Daoy (cell line): Measurements from ENCODE around the gene ARHGAP11A. TPM values are rescaled to one million over a fixed set of nuclear protein-coding genes. Genes with fewer than 3 reads are reported as not detected.

Experiments
- DNase-seq: peaks from one replicate; pipeline ENCODE4 v3.0.0-alpha.2; 2015; ENCODE audit warnings: low read depth
- total RNA-seq: library from RNA; depleted of rRNA; stranded (reverse); fragments of >200 nt; shearing (Covaris generic); gene quantifications from 2 replicates; pipeline ENCODE4 v1.2.3, GENCODE V29; 2014

ARHGAP11A gene
- total RNA-seq, 1 experiment from 2014 or later: 56.7 TPM

DNA sequence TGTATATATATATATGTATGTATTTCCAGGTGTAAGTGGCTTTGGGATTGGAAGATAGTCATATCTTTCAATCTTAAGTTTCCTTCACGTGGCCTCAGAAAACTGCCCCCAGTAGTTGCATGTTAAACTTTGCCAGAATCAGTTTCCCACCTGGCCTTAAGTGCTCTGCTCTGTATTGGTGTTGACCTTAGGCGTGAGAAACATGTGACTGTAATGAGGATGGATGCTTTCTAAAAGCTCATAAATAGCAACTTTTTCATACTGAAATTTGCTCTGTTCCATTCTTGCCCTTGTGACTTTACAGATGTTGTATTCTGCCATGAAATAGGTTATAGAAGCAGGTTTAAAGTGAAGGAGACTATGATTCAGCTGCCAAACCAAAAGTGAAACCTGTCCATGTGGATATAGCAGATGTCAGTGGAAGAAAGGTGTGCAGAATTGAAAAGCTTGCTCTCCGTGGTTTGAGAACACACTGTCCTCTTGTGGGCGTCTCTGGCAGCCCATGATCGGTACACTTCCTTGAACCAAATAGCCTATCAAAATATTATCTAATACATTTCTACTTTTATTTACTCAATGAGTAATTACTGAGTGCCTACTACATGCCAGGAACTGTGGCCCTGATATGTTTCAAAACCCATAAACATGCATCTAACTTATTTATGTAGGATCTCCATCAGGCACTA lies 42.0 kb downstream of the ARHGAP11A start:
- DNase-seq: no peak

DNA sequence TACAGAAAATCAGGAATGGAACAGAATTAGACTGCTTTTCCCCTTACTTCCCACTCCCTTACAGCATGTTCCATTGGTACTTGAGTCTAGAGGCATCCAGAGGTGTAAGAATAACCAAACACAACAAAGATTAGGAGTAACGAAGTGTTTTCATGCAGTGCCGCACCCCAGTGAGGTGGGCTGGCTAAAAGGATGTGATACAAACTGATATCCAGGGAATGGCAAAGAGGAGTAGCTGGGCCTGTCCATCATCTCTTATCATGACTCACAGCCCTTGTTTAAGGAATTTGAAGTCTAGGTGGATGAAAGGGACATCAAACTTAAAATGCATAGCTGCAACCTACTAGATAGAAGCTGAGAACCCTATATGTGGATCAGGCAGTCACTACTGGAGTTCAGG lies 42.6 kb downstream of the ARHGAP11A start:
- DNase-seq: no peak

DNA sequence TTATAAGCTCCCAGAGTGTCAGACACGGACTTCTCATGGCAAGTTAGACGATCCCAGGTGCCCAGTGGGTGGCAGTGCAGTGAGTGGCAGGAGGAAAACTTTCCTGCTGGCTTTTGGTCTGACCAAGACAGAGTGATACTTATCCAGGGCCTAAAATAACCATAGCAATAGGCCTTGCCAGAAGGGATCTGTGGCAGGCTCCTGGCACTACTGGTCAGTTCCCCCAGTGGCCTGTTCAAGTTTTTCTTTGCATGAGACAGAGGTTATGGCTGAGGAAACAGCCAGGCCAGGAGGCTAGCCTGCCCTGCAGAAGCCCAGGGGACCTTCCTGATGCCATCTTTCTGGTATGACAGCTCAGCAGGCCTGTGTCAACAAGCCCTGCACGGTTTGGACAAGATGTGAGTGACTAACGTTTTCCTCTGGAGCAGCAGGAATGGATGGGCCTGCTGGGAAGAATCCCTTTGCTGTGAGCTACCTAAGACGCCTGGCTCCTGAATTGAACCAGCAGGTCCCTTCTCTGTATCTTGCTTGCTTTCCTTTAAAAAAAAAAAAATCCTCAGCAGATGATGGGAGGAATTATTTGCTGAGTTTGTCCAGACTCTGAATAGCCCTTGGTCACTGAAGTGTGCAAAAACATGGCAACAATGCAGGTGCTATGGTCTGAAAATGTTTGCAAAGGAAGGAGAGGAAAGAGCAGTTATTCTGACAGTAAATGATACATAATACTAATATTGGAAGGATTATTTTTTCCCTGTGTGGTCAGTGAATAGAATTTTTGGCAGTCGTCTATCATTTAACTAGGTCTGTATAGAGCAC lies 44.2 kb downstream of the ARHGAP11A start:
- peak; percentile 76 for DNase-seq

DNA sequence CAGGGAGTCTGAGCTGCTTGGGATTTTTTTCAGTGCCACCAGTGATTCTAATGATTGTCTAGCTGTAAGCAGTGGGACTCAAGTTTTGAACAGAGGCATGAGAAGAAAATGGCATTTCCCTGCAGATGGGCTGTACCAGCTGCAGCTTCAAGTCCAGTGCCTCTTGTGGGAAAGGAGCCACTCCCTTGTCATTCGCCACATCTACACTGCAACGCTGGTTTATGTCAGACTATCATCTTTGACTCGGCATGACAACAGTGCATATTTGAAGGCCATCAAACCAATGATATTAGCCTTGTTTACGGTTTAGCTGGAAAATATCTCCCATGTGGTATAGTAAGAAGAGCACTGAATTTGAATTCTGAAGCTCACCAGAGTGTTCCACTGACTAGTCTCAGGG lies 48.4 kb downstream of the ARHGAP11A start:
- DNase-seq: no peak

DNA sequence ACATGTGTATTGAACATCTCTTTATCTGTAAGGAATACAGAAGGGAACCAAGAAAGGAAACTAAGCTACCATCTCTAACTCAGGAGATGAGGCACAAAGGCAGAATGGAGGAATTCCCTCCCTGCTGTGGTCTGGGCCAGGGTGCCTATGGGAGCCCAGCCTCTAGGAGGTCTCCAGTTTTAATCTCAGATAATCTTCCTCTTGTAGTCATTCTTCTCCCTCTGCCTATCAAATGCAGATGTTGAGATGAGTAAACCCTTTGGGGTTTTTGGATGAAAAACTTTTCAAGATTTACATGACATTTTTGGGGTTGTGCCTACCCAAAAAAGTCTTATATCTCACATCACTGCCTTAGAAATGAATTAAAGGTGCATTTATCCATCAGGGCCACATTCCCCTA lies 49.5 kb downstream of the ARHGAP11A start:
- no peak for DNase-seq

DNA sequence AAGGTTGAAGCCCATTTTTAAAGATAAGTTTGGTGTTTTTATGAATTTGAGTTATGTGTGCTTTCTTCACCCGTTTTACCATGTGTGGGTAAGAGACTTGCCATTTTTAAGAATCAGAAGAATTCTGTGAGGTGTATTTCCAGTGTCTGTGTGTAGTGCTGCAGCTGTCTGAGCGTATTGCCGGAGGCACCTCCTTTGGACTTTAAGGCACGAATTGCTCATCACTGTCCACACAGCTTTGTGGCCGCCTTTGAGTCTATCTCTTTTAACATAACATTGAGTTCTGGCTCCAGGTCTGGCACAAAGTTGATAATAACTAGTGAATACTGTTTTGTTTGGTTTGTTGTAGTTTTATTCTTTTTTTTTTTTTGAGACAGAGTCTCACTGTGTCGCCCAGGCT lies 52.0 kb downstream of the ARHGAP11A start:
- no peak for DNase-seq

DNA sequence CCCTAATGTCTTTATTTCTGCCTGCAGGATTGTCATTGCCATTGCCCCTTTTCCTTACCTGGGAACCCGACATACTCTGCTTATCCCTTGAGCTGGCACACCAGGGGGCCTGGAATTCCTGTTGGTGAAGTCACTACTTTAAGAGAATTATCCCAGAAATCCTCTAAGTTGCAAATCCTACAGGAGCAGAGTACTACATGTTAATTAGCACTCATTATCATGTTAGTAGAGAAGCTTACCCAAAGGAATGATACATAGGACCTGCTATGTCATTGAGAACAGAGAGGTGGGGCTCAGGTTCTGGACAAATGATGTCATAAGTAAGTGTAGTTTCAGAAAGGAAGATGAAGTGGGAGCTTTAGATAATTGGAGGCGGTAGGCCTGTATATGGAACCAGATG lies 53.6 kb downstream of the ARHGAP11A start:
- no peak for DNase-seq

DNA sequence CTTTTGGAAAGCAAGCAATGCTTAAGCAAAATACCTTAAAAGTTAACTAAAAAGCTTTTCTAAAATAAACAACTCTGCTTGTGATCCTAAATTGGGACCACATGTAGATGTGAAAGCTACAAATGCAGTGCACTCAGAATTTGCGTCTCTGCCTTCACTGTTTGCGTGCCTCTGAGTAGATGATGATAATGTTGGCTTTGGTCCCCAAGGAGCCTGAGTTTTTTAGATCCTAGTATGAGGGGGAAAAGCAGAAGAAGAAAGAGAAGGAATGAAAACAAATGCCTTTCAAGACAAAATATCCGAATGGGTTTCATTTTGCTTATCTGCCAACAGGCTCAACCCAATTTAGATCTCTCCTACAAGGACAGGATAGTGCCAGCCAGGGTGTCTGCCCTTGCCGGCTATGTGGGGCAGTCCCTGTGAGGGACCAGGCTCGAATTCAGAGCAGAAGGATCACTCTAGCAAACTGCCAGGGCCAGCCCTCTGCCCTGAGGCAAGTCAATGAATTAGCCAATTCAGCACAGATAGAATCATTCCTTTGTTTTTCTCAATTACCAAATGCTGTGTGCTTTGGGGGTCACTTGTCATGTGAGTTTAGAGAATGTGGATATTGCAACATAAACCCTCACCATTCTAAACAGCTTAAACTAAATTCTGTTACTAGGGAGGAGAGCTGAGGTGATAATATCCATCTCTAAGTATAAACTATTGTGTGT lies 54.8 kb downstream of the ARHGAP11A start:
- no peak for DNase-seq

DNA sequence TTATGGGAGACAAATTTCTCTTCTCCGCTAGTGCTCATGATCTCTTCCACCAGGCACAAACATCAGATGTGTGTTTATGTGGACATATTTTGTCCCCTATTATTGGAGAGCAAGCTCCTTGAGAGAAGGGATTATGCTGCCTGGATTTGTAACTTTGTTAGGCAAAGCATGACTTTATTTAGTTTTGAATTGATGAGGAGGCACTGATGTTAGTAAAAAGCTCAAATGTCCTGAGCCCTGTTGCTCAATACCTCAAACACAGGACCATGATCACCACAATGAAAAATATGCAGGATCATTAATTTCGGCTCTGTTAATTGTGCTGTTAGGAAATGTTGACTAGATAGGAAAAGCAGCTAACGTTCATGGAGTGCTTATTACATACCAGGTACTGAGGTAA lies 55.3 kb downstream of the ARHGAP11A start:
- DNase-seq: no peak

DNA sequence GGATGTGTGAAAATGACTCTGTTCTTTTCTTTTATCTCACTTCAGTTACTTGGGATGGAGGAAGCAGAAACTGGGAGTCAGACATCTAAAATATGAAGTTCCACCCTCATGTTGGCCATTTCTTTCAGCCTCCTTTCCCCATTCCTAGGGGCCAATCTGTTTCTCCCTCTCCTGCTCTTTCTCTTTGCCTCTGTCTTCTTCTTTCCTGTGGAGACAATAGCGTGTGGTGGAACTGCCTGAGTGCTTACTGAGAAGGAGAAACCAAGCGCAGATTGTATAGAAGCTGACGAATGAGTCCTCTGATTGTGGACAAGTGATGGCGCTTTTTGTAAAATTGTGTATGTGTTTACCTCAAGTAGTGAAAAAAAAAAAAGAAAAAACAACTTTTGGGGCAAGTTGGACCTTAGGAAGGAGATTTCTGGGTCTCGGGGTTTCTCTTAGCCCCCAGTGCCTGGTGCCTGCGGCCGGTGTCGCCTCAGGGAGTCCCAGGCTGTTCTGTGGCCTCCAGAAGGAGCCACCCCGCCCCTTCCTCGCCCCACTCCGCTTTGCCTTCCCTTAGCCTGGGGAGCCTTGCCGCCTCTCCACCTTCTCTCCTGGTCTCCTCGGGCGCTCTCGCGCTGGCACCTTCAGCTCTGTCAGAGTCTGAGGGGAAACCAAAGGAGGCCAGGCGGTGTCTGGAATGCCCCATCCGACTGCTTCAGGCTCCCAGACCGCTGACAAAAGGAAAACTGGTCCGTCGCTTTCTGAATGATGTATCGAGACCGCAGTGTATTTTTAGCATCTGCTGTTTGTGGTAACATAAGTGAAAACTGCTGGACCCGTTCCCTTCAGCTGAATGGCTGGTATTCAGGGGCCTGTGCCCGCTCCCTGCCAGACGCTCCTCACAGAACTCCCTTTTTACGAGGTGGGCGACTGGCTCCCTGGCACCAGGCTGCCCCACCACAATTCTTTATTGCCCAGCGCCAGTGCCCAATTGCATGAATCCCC lies 56.3 kb downstream of the ARHGAP11A start:
- DNase-seq: no peak

DNA sequence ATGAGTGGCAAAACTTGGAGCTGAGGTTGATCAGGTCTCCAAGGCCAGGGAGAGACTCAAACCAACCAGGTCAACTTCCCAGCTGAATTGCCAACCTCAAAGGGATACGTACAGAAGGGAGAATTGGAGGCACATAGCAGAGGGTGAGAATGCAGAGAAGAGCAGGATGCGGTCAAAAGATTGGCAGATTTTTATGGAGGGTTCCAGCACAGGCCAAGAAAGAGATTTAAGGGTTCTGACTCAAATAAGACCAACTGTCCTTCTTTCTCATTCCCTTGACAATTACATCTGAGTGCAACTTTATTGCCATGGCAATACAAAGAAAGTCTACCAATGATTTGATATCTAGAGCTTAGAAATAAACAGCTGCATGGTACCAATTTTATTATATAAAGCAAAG lies 59.4 kb downstream of the ARHGAP11A start:
- no peak for DNase-seq

DNA sequence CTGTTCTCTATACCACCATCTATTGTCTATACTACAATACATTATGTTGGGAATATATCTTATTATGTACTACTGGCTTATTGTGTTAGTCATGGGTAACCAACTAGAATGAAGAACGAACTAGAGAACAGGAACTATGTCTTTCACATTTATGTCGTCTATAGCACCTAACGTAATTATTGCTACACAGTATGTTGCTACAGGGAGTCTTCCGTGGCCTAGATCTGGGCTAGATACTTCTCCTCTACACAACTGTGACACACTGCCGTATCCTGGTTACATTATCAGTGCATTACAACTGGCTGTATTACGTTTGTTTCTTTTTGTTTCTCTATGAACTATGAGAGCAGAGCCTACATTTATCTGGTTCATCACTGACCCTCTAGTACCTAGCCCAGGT lies 60.2 kb downstream of the ARHGAP11A start:
- no peak for DNase-seq

DNA sequence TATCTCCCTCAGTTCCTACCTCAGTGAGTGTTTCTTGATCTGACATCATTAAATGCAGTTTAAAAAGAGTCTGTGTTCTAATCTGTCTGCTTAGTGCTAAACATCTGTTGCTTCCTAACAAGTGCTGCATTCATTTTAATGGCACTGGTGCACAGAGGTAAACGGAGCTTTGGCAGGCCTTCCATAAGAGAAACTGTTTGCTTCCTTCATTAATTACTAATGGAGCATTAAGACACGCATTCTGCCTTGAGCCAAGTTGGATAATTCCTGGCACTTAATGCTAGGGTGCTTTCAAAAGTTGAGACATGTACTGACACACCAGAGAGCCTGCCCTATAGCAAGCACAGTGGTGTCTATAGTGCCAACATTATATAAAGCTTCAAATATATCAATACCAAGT lies 60.9 kb downstream of the ARHGAP11A start:
- DNase-seq: no peak

DNA sequence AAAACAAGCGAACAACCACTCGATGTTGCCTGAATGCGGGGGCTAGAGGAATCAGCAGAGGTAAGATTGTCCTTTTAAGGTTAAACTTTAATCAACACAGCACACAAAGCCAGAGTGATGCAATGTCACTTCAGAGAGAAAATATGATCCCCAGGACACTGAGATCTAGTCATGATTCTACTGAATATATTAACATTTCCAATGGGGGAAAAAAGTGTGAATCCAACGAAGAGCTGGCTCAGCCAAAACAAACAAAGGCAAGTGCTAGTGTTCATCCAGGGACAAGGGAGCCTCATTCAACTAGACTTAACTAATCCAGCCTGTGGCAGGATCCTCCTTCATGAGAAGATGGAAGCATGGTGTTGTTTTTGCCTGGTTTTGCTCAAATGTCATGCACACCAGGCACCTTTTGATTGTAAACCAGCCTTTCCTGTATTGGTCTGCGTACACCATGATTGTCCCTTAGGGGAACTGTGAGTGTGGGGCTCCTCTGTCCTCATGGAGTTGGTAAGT lies 62.0 kb downstream of the ARHGAP11A start:
- DNase-seq: peak; percentile 28

DNA sequence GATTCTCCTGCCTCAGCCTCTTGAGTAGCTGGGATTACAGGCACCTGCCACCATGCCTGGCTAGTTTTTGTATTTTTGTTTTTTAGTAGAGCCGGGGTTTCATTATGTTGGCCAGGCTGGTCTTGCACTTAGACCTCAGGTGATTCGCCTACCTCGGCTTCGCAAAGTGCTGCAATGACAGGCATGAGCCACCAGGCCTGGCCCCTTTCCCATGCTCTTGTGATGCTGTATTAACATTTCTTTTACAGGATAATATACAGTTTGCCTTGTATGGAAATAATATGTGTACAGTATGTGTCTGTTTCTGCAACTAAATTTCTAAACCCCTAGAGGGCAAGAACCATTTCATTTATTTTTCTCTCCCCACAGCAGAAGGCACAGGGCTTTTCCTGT lies 64.0 kb downstream of the ARHGAP11A start:
- no peak for DNase-seq

DNA sequence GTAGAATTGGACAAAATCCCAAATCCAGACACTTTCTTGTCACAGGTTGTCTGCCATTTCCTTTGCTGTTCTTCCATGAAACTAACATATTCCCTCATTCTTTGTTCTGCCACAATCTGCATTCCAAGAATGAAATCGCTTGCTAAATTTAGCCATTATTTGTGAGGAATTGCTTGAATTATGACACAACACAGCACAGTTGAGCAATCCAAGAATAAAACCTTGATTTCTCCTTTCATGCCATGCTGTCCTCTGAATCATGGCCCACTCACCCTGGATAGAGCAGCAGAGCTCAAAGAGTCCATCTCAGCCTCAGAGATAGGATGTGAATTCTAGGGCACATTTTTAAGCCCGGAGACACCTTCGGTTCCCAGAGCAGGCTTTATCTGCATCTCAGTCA lies 67.3 kb downstream of the ARHGAP11A start:
- peak; percentile 36 for DNase-seq

DNA sequence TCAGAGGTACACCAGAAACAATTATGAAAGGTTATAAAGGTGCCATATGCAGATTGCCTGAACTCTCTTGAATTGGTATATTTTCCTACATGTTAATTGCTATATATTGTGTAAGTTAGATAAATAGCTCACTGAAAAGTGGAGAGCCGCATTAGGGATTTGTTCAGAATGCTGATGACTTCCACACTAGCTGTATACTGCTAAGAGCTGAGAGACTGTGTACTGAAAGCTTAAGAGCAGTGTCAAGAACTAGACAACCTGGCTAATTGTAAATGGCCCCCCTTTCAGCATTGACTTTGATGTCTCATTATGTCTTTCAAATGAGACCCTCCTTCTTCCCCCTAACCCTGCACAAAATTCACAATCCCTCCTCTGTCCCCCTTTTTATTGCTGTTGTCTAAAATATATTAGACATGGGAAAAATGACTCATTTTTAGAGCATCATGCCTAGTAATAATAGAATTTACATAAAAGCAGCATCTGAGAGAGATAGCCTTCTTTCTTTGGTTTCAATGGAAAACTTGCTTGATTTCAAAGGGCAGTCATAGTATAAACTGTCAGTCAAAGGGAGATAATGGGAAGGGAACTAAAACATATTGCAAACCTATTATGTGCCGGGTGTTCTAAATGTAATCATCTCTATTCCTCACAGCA lies 67.8 kb downstream of the ARHGAP11A start:
- no peak for DNase-seq

DNA sequence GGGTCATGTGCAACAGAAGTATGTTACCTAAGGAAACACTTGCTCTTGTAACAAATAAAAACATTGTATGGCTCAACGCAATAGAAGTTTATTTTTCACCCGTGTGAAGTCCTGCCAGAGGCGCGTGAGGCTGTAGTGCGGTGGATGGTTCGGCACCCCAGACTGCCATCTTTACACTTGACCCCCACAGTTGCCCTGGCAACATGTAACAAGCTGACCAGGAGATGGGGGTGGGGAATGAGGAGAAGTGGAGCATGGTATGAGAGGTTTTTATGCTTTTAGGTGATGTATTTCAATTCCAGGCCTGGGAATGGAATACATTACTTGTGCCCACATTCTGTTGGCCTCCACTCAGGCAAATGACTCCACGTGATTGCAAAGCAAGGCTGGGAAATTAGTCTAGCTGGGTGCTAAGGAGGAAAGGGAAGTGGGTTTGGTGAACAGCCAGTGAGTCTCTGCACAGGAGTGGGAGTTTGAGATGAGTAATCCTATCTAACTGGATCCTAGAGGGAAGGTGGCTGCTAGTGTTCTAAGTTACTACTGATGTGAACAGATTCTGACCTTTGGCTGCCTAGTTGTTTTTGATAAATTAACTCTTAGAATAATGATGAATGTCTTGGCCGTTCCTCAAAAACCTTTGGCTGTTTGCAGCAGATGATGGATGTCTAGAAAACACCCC lies 68.7 kb downstream of the ARHGAP11A start:
- peak; percentile 92 for DNase-seq

DNA sequence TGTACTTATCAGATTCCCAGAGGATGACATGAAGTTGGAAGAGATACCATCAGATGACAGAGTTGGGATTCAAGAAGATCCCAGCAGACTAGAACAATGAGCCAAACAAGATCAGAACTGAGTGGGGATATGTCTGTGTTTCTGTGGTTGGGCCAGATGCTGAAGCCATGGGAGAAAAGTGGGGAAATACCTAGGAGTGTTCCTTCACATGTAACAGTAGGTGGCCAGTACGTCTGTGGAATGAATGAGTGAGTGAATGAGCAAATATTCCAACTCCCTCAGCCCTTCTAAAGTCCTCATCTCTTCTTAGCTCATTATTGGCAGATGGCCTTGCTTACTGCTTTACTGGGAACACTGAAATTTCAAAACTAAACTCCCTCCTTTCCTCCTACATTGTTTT lies 70.3 kb downstream of the ARHGAP11A start:
- no peak for DNase-seq

DNA sequence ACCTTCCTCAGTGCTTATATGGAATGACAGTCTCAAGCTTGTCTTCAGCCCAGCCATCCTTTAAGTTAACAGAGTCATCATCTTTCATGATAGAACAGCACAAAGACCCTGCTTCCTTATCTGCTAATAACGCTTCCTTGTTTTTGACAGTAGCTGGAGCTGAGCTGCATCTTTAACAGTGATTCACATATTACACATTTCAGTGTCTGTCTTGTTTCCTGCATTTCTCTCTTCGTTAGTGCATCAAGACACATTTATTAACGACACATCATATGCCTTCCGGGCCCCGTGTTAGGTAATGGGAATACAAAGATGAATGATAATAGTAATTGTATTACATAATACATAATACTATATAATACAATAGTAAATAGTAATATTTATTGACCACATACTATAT lies 72.3 kb downstream of the ARHGAP11A start:
- DNase-seq: peak; percentile 34
